ENCODE results near the gene SLC25A4.
"Not testable (repeated sequence)": the region's sequence is repeated elsewhere in the genome, so short reads cannot be mapped to it uniquely, and the experiment has no call there.

The SLC25A4 gene

GRCh38 chr4:185142912-185143600, at the start of gene SLC25A4:
Gene SLC25A4, plus strand, starts transcription at chr4:185143266. Its CDS starts 107 bp downstream, at chr4:185143373.
- DNase-seq = peak; percentile 83

- DNase-seq = no peak
These were observed 49.5 kb upstream of the SLC25A4 start for GRCh38 chr4:185093603-185094002.

- DNase-seq = peak; percentile 20
These were observed 46.9 kb upstream of the SLC25A4 start for GRCh38 chr4:185096032-185096653.

DNA sequence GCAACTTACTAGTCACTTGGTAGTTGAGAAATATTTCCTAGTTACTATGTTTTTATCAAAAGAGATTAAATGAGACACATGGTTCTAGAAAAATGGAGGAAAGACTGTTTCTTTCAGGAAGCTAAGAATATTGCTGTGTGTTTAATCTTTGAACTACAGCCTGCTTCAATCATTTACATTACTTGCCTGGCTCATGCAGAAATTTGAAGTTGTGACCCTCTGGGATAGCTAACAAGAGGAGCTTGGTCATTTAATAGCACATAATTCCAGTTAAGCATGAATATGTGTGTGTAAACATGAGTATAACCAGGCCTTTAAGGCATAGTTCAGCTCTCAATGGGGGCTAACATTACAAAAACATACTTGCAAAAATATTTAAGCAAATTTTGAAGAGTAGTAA, 44.6 kb upstream of the SLC25A4 start:
- no peak for DNase-seq

GRCh38 chr4:185099024-185099682, 43.9 kb upstream of the SLC25A4 start:
- DNase-seq = no peak

DNA sequence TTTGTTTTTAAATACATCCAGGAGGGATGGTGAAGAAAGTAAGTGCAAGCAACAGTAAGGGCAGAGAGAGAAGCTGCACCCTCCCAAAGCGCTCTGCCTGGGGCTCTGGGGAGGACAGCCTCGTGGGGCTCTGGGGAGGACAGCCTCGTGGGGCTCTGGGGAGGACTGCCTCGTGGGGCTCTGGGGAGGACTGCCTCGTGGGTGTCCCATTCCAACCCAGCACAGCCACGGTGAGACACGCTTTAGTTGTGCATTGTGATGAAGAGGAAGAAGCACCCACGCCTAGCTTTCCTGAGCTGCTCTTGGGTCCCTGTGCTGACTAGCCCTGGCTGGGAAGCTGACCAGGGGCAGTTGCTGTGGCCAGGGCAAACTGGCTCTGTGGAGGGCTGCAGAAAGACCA, 43.1 kb upstream of the SLC25A4 start:
- DNase-seq = no peak

GRCh38 chr4:185100423-185100822, 42.6 kb upstream of the SLC25A4 start:
- no peak for DNase-seq

DNA sequence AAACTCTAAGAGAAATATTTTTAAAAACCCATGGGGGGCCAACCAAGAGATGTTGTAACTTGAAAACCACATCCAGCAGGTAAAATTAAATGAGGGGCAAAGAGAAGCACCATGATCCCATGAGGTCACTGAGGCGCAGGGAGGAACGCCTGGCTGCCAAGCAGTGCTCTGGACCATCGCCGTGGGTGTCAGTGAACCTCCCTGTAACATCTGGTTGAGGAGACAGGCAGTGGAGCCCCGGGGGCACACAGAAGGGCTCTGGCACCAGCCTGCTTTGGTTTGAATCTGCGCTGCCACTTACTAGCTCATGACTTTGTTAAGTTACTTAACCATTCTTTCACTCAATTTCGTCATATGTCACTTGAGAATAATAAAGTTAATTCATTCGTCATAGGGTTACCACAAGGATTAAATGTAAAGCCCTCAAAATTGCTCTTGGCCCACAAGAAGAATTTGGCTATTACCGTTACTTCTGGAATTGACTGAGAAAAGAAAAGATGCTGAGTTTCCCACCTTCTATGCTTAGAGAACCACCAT, 41.6 kb upstream of the SLC25A4 start:
- DNase-seq = no peak

- DNase-seq = no peak
These were observed 38.3 kb upstream of the SLC25A4 start for GRCh38 chr4:185104733-185105132.

DNA sequence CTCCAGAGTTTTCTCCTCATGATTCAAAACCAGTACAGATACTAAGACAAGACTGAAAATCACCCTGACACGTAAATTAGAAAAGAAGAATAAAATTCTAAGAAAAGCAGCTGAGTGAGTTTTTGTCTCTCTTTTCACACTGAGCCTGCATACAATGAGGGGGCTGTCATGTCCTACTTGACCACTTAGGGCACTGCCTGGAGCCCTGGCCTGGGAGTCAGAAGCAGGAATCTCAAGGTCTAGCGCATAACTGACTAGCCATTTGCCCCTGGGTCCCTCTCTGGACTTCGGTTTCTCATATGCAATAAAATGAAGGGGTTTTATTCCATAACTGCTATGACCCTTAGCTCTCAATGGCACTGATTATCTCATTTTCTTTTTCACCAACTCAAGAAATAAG, 36.7 kb upstream of the SLC25A4 start:
- DNase-seq = no peak

DNA sequence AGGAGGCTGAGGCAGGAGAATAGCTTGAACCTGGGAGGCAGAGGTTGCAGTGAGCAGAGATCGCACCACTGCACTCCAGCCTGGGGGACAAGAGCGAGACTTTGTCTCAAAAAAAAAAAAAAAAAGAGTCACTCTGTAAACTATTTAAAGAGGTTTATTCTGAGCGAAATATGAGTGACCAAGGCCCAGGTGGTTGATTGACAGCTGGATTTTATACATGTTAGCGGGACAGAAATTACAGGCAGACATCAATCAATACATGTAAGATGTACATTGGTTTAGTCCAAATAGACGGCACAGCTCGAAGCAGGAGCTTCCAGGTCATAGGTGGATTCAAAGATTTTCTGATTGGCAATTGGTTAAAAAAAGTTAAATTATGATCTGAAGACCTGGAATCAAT, 35.5 kb upstream of the SLC25A4 start:
- DNase-seq = not testable (repeated sequence)

GRCh38 chr4:185108185-185108584, 34.9 kb upstream of the SLC25A4 start:
- no peak for DNase-seq

GRCh38 chr4:185108669-185109068, 34.4 kb upstream of the SLC25A4 start:
- no peak for DNase-seq

DNA sequence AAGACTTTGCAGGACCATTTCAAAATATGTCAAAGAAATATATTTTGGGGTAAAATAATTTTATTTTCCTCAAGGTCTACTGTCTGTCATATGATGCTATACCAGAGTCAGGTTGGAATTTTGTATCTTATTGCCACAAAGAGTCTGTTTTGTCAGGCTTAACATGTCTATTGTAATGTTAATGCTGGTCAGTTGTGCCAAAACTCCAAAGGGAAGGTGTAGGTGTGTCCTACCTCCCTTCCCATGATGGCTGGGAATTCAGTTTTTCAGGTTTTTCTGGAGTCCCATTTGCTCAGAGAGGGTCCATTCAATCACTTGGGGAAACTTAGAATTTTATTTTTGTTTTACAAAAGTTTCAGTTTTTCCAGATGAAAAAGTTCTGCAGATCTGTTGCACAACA, 33.3 kb upstream of the SLC25A4 start:
- no peak for DNase-seq

DNA sequence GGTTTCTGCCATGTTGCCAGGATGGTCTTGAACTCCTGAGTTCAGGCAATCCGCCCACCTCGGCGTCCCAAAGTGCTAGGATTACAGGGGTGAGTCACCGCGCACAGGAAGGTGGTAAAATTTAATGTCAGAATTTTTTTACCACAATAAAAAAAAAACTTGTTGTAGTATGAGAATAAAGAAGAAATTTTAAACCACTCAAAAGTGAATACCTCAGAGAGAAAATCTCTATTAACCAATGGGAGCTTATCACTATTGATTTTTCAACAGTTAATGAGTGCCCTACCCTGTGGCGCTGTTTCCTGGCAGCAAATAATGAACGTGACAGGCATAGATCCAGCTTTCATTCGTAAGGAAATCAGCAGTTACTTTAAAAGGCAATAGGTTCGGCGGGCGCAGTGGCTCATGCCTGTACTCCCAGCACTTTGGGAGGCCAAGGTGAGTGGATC, 32.7 kb upstream of the SLC25A4 start:
- no peak for DNase-seq

DNA sequence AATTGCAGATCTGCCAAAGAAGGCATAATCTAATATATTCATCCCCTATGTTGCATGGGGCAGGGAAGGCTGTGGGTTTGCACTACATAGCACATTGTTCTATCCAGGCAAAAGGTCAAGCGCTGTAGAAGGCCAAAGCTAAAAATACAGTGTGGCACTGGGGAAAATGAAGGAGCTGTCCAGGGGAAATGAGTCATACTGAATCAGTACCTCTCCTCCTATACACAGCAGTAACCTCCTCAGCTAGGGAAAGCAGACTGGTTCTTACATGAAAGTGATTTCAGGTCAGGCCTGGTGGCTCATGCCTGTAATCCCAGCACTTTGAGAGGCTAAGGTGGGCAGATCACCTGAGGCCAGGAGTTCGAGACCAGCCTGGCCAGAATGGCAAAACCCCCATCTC, 31.0 kb upstream of the SLC25A4 start:
- DNase-seq = no peak

GRCh38 chr4:185113340-185113739, 29.7 kb upstream of the SLC25A4 start:
- DNase-seq = no peak

DNA sequence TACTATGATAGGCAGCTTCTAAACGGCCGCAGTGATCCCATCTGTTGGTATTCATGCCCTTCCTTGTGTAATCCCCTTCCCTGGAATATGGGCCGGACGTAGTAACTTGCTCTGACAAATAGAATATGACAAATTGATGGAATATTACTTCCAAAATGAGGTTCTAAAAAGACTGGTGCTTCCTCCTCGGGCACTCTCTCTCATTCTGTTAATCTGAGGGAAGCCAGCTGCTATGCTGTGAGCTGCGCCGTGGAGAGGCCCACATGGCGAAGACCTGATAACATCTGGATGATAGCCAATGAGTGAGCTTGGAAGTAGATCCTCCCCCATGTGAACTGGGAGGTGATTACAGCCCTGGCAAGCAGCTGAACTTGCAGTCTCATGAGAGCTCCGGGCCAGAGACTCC, 27.2 kb upstream of the SLC25A4 start:
- peak; percentile 54 for DNase-seq

DNA sequence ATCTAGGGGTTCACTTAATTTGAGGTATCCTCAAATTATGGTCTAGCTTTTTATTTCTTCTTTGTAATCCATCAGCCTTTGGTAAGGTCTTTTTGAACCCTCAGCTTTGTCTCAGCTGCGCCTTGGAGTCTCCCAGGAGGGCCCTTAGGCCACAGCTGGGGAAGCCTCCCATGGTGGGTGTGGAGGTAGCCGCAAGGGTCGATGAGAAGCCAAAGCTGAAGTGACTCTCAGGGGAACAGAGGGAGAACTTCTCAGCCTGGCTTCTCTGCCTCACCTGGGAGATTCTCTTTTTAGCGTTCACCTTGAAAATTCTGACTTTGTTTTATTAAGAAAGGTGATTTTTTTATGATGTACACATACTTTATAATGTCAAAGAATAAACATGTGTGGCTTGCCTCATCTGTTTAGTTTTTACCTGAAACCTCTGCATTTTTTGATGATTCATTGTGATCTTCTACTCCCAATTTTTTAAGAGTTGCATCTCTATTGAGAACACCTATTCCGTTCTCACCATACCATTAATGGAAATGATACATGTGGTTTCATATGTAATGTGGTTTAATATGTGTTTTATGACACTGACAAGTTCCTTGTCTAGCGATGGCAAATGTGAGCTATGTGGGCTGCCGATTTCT, 25.6 kb upstream of the SLC25A4 start:
- DNase-seq = no peak

- DNase-seq = no peak
These were observed 24.2 kb upstream of the SLC25A4 start for GRCh38 chr4:185118876-185119275.

GRCh38 chr4:185119467-185119866, 23.6 kb upstream of the SLC25A4 start:
- not testable (repeated sequence) for DNase-seq

- DNase-seq = no peak
These were observed 23.0 kb upstream of the SLC25A4 start for GRCh38 chr4:185119927-185120630.

DNA sequence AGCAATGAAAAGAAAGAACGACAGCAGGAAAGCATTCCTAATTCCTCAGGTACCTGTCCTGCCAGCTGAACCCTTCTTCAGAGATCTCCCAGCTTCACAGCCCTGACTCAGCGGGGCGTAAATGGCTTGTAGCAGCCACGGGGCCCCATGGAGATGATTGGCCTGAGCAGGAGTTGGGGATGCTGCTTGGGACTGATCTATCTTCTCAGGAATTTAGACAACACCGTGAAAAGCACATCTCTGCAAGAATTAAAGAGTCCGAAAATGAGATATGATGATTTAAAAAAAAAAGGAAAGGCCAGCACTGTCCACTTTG, 22.5 kb upstream of the SLC25A4 start:
- DNase-seq = no peak
